Measurements from ENCODE around the gene COL23A1. TPM values are rescaled to one million over a fixed set of nuclear protein-coding genes. Genes with fewer than 3 reads are reported as not detected.

The COL23A1 gene
- total and polyA plus RNA-seq, 2 donors (not counting 1 experiment from before 2014, with no cell fraction given) = 0.20 TPM; not detected in 1

DNA sequence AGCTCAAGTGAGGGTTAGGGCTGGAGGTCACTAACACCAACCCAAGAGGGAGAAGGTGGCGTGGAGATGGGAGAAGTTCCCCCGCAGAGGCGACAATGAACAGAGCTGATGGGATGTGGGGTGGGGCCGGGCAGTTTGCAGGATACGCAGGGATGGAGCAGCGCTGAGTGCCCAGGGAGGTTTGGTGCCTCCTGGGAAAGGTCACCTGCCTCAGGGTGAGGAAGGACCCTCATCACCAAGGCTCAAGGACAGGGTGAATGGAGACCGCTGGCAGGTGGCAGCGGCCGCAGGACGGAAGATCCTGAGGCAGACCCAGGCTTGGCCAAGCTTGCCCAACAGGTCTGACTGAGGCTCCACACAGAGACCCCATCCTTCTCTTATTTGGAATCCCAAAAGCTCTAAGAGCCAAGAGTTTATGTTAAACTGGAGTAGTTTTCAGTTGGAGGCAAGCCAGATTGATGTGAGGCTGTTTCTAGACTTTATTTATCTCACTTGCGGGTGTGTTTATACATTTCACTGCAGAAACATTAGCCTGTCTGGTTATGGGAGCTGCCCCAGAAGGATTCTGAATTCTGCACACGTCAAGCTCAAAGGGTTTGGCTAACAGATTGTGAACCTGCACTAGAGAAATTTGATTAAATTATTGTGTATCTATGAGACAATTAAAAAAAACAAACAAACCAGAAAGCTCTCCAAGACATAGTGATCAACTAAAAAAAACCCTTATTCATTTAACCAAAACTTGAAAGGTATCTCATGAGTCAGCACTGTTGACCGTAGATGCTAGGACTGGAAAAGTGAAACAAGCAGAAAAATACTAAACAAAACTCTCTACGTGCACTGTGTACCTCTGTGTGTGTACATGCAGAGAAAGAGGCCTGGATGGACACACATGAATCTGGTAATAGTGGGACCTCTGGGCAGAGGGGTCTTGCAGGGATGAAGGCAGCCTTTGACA is 211.4 kb downstream of the COL23A1 start:
- Mint-ChIP-seq H3K27ac (no peak overlapping the region), H3K9me3 (ENCODE audit: insufficient read depth) (no peaks in the 10 kb centered on the region), H3K4me3 (no peak overlapping the region), H3K27me3 (peaks cover 11% of the 10 kb centered on the region), H3K4me1 (peaks cover 4% of the 10 kb centered on the region)
- no peaks in the 10 kb centered on the region for H3K4me1 ChIP-seq (ENCODE audit: control insufficient read depth in 2 of 2, insufficient read depth in 2 of 2, low read length in 2 of 2)
- 98% methylated on average over 9 of the region's 14 CpGs for WGBS (ENCODE audit: insufficient coverage)
- H3K4me3 ChIP-seq (ENCODE audit: control extremely low read depth in 1 of 5, extremely low read depth in 1 of 5, insufficient read depth in 1 of 5, low read depth in 2 of 5, low read length in 4 of 5) = no peak overlapping the region
- ChIA-PET POLR2A (no interaction called here), CTCF (no interaction called here)
- intact Hi-C loops (cut with micrococcal nuclease) = no loop called here
- ATAC-seq (ENCODE audit: low read depth) = no peak
- no peak overlapping the region for H2AFZ ChIP-seq (ENCODE audit: insufficient read depth, low read depth, low read length, poor library complexity, severe bottlenecking)
- H3K36me3 ChIP-seq (replicated peaks in 1 of 2; ENCODE audit: control extremely low read depth in 1 of 2, control insufficient read depth in 1 of 2, extremely low read depth in 1 of 2, insufficient read depth in 2 of 2, low read length in 1 of 2) = no peaks in the 10 kb centered on the region
- H3K27me3 ChIP-seq (replicated peaks in 1 of 4; ENCODE audit: control extremely low read depth in 1 of 4, control insufficient read depth in 3 of 4, insufficient read depth in 4 of 4, low read length in 3 of 4) = peaks cover 0 to 8% (median 0%) of the 10 kb centered on the region in 4 experiments
- no peak overlapping the region for H3K27ac ChIP-seq (ENCODE audit: low read length in 2 of 2)
- TF ChIP-seq, protein P1, sequence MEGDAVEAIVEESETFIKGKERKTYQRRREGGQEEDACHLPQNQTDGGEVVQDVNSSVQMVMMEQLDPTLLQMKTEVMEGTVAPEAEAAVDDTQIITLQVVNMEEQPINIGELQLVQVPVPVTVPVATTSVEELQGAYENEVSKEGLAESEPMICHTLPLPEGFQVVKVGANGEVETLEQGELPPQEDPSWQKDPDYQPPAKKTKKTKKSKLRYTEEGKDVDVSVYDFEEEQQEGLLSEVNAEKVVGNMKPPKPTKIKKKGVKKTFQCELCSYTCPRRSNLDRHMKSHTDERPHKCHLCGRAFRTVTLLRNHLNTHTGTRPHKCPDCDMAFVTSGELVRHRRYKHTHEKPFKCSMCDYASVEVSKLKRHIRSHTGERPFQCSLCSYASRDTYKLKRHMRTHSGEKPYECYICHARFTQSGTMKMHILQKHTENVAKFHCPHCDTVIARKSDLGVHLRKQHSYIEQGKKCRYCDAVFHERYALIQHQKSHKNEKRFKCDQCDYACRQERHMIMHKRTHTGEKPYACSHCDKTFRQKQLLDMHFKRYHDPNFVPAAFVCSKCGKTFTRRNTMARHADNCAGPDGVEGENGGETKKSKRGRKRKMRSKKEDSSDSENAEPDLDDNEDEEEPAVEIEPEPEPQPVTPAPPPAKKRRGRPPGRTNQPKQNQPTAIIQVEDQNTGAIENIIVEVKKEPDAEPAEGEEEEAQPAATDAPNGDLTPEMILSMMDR (IDR thresholded peaks at IDR 0.05) = no peak
- TF ChIP-seq EZH2 (IDR thresholded peaks at IDR 0.05; ENCODE audit: borderline replicate concordance, insufficient read depth, low read depth, low read length, poor library complexity, severe bottlenecking) = no peak
- no peaks in the 10 kb centered on the region for H3K79me2 ChIP-seq (ENCODE audit: control insufficient read depth, insufficient read depth, low read length)
- H3K9me3 ChIP-seq (ENCODE audit: control extremely low read depth in 1 of 3, control insufficient read depth in 2 of 3, insufficient read depth in 1 of 3, low read length in 2 of 3) = no peaks in the 10 kb centered on the region
- no peak for DNase-seq
- H3K4me2 ChIP-seq (replicated peaks; ENCODE audit: low read depth, low read length, poor library complexity, severe bottlenecking) = no peak overlapping the region
- no peaks in the 10 kb centered on the region for H4K20me1 ChIP-seq (ENCODE audit: control insufficient read depth, insufficient read depth, low read length, poor library complexity, severe bottlenecking)
- no peak overlapping the region for H3K9ac ChIP-seq (ENCODE audit: low read length)

Data from B cell (primary cell).